DMS53 treated with DMSO at 0.1 percent for 48 hours (cell line): ENCODE data around the gene PHF21B.
"Not testable (repeated sequence)": the region's sequence is repeated elsewhere in the genome, so short reads cannot be mapped to it uniquely, and the experiment has no call there.

ENCODE experiments used
- DNase-seq: peaks from one replicate; lab custom pipeline; 2025; ENCODE audit not compliant: unreplicated experiment; lab: John Stamatoyannopoulos, UW

Gene PHF21B

GRCh38 chr22:45009606-45010531 lies at the start of gene PHF21B:
PHF21B (minus strand) TSS chr22:45010005; CDS start chr22:45009549, 456 bp downstream.
- peak; percentile 15 for DNase-seq

DNA sequence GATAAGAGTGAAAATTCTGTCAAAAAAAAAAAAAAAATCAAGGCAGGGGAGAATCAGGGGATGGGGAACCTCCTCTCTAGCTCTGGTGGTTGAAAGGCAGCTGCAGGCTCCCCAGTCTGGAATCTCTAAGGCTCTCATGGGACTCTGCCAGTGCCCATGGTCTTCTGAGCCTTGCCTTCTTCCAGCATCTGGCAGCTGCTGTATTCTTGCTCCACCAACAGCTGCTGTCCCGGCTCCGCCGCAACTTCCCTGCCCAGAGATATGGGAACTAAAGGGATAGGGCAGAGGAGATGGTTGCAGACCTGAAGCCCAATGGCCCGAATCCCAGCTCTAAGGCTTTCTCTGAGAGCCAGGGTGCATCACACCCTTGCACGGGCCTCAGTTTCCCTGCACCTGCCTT lies 49.5 kb upstream of the PHF21B start:
- DNase-seq = no peak

DNA sequence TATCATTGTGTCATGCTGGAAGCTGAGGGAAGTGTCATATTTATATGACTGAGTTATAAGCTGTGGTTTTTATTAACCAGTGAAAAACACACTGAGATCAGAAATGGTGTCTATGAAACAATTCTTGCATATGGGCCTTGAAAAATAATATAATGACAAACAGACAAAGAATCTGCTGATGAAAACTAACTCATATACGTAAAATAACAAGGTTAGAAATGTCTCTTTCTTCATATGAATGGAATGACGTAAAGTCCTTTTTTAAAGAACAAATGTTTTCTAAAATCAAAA lies 48.8 kb upstream of the PHF21B start:
- DNase-seq = no peak

DNA sequence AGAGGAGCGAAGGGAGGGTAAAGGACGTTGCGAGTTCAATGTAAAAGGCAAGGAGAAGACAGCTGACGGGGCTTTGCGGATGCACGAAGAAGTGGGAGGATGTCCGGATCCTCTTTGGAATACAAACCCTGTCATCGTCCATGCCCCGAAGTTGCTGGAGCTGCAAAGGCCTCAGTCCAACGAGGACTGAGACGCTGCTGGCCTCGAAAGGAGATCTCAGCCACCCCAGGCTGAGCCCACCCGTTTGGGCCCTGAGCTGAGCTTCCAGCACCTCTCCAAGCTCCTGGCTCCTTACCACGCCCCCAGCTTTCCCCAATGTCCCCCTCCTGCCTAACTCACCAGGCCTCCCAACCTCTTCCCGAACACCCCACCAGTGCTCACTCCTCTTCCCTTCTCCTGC lies 46.1 kb upstream of the PHF21B start:
- DNase-seq = no peak

GRCh38 chr22:45053571-45053970 lies 43.8 kb upstream of the PHF21B start:
- no peak for DNase-seq

GRCh38 chr22:45053094-45053493 lies 43.3 kb upstream of the PHF21B start:
- no peak for DNase-seq

DNA sequence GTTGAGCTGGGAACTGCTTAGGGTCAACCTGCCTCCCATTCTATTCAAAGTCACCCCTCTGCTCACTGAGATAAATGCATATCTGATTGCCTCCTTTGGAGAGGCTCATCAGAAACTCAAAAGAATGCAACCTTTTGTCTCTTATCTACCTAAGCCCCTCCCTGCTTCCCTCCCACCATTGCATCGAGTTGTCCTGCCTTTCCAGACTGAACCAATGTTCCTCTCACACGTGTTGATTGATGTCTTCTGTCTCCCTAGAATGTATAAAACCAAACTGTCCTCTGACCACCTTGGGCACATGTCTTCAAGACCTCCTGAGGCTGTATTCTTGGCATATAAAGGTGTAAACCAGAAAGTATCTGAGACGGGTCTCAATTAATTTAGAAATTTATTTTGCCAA lies 42.9 kb upstream of the PHF21B start:
- not testable (repeated sequence) for DNase-seq

DNA sequence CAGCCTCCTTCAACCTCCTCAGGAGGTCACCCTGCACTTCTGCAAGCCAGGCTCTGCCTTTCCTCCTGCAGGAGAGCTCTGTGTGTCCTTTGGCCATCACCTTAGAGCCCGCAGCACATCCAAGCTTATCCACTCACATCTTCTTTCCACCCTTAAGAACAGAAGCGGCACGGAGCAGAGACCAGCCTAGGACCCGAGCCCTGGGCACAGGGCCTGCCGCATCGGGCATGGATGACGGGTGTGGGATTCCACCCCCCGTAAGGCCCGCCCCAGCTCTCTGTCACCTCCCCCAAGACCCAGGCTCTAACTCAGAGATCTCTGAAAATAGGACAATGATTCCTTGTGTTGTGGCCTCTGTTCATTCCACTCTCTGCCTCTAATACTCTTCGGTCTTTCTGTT lies 42.1 kb upstream of the PHF21B start:
- no peak for DNase-seq

- no peak for DNase-seq
Measured at GRCh38 chr22:45051419-45051818, 41.6 kb upstream of the PHF21B start.

- DNase-seq = no peak
Measured at GRCh38 chr22:45047260-45047659, 37.5 kb upstream of the PHF21B start.

DNA sequence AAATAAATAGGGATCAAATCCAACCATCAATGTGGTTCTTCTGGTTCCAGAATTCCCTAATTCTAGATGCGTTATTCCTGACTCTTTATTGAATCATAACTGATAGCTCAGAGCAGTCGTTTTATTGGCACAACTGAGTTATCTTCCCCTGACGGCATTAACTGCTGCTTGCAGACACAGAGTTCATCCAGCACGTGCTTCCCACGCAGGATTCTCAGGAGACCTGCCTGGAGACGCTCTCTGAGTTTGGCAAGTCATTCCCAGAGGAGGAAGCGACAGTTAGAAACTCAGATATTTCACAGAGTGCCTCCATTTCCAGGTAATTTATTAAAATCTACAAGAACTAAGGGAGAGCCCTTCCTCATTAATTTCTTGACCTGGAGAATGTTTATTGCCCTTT lies 35.4 kb upstream of the PHF21B start:
- no peak for DNase-seq

- no peak for DNase-seq
Measured at GRCh38 chr22:45042263-45042662, 32.5 kb upstream of the PHF21B start.

GRCh38 chr22:45039133-45039532 lies 29.3 kb upstream of the PHF21B start:
- DNase-seq = no peak

GRCh38 chr22:45036154-45036553 lies 26.3 kb upstream of the PHF21B start:
- DNase-seq = no peak

GRCh38 chr22:45034821-45035220 lies 25.0 kb upstream of the PHF21B start:
- no peak for DNase-seq

DNA sequence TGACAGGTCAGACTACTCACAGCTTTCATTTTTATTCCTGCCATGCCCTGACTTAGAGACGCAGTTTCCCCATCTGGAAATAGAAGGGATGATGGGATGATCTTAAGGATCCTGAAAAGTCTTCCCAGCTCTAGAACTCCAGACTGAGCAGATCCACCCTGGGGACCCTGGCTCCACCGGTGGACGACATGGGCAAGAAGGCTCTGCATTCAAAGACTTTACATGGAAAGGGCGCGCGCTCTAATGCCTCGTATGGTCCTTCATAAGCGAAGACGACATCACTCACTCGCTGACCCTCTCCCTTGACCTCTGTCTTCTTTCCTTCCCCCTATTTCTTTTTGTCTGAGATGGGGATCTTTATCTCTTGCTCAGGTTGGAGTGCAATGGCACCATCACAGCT lies 24.4 kb upstream of the PHF21B start:
- no peak for DNase-seq

DNA sequence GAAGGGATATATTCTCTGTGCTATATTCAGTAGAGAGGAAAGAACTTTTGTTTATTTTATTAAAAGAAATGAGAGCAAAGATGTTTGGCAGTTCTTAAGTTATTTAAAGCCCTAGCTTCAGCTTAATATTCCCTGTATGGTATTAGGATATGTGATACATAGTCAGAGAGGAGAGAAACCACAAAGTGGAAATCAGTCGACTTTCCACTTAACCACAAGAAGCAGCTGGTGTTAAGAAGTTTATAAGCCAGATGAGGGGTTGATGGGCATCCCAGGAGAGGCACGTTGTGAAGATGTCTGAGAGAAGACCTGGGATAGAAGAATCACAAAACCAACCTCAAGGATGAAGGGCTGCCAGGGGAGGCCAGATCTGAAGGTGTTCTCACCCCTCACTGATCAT lies 23.3 kb upstream of the PHF21B start:
- DNase-seq = no peak

GRCh38 chr22:45031629-45032403 lies 22.0 kb upstream of the PHF21B start:
- DNase-seq = no peak

DNA sequence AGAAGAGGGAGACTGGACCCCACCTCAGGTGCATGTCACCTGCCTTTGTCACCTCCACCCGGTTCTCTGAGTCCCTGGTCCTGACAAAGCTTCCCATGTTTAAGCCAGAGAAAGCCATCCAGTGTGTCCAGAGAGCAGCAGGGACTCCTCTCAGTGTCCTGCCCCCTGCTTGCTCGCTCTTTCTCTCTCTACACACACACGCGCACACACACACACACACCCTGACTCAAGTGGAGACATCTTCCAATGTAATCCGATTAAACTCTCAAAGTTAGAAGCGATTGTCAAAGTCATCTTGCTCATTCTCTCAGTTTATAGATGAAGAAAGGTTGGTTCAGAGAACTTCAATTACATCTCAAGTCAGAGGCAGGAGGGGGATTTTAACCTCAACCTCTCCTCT lies 19.7 kb upstream of the PHF21B start:
- no peak for DNase-seq

DNA sequence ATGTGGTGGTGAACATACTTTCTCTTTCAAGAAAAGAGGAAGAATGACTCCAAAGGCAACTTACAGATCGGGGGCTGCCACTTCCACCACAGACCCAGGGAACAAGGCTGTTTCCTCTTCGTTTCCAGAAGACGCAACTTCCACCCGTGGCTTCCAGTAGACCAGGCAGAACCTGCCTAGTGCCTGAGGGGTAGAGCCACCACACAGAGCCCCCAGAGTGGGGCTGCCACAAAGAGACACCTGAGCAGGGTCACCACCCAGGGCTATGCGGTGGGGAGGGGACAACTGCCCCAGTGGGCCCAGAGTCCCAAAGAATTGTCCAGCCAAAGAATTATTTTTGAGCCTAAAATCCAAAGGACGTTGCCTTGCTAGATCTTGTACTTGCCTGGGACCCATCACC lies 16.7 kb upstream of the PHF21B start:
- no peak for DNase-seq

DNA sequence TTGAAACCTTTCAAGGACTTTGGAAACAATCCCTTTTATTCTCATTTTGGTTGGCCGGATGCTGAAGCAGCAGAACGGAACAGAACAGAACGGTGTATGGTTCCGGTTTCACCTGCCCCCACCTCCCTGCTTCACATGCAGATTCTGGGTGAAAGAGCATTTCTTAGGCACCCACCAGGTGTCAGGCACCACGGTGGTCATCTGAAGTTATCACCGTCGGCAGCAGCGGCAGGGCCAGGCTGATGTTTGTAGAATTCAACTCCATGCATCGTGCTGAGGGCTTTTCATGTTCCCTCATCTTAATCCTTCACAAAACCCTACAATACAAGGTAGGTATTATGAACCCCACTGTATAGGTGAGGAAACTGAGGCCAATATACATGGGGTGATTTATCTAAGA lies 13.6 kb upstream of the PHF21B start:
- DNase-seq = no peak

GRCh38 chr22:45019861-45020655 lies 10.3 kb upstream of the PHF21B start:
- no peak for DNase-seq
